ENCODE measurements around the gene TMEM273.

- TF ChIP-seq ZFP30 (CRISPR knock-in tag; IDR thresholded peaks at IDR 0.05) (no peak), ESRRG (CRISPR knock-in tag; IDR thresholded peaks at IDR 0.05) (no peak)
Observed at GRCh38 chr10:49161411-49161997, 26.7 kb downstream of the TMEM273 start.

All from SK-N-SH treated with all-trans-retinoic acid at 6 μM for 48 hours (cell line).